G401 (cell line): ENCODE measurements around the gene BRD3OS. TPM values are rescaled to one million over a fixed set of nuclear protein-coding genes. Genes with fewer than 3 reads are reported as not detected.

Experiments
- DNase-seq: peaks from one replicate; pipeline ENCODE4 v3.0.0-alpha.2; 2015; ENCODE audit warnings: low spot score
- in situ Hi-C: cut with HindIII; loops from 2 replicates; pipeline ENCODE4 v1.10.0; 2016; ENCODE audit warnings: low sequenced_read_pairs, mixed read lengths
- total RNA-seq: library from RNA; depleted of rRNA; stranded (reverse); fragments of >200 nt; shearing (Covaris generic); gene quantifications from 2 replicates; pipeline ENCODE4 v1.2.3, GENCODE V29; 2014

Gene BRD3OS
- total RNA-seq, 1 experiment from 2014 or later, result 50.7 TPM

DNA sequence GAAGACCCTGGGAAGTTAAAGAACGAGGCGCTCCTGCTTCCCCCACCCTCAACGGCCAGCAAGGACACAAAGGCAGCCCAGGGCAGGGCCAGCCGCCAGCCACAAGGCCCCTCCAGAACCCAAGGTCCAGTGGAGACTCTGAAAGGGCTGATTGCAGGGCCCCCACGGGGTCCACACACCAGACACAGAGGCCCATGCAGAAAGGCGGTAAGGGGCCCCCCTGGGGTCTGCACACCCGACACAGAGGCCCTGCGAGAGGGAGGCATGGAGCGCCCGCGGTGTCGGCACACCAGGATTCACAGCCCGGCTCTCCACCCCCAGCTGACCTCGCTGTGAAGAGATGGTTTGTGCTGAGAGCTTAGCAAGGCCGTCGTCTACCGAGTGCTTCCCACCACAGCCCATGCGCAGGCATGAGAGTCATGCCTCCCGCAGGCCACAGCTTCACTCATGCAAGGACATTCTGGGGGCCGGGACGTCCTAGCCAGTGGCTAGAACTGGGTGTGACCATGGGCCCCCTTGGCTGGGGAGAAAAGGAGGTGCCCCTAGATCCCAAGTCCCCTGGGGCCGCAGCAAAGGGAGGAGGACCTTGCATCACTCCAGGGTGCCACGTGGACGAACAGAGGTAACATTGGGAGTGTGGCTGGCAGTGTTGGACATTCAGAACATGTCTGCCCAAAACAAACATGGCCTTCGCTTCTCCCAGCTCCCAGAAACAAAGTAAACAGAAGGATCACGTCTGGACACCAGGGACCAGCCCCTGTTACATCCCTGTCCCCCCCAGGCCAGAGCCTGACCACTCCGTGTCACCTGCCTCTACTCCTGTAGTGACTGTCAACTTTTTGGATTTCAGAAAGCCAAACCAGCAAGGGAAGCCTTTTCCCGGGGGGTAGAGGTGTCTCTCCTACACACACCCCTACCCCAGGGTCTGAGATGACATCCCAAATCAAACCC is 32.7 kb downstream of the BRD3OS start:
- DNase-seq, result no peak
- in situ Hi-C loops, result no loop called here

DNA sequence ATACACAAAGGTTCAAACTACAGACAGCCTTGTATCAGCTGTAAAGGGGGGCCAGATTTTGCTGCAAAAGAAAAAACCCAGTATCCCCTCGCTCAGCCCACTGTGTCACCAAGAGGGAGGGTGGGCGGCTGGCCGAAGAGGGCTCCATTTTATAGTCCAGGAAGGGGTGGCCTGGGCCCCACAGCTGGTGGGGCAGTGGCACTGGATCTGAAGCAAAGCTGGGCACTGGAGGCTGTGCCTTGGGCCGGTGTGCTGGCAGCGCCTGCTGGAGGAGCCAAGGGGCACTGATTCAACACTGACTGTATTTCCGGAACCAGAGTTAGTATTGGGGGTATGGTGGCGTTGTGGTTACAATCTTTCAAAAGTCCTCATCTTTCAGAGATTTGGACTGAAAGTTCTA is 33.4 kb downstream of the BRD3OS start:
- DNase-seq, result no peak
- in situ Hi-C loops, result no loop called here

- in situ Hi-C loops, result no loop called here
- no peak for DNase-seq
These were observed 33.9 kb downstream of the BRD3OS start for GRCh38 chr9:134059188-134059641.

DNA sequence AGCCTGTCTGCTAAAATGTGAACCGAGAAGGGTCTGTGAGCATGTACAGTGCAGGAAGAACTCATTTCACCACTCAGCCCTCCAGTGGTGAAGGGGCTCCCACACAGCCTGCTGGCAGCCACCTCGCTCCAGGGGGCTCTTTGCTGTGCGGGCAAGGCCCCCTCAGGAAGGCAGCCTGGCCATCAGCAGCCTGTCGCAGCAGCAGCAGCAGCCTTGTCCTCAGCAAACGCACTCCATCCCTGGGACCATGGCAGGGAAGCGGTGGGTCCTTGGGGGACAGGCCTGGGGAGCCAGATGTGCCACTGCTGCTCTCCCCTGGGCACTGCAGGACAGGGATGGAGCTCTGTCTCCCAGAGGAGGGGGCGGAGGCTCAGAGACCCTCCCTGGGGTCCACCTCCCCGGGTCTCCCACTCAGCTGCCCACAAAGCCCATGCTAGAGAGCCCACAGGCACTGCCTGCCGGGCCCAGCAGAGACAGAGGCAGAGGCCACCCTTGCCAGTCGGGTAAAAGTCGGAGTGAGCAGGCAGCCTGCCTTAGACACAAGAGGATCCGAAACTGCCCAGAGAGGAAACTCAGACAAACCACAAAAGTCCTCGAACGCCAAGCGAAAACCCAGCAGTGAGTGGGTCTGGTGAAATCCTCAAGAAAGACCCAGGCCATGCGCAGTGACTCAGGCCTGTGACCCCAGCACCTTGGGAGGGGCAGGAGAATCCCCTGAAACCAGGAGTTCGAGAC is 34.5 kb downstream of the BRD3OS start:
- in situ Hi-C loops, result no loop called here
- DNase-seq, result no peak

- in situ Hi-C loops, result no loop called here
- DNase-seq, result no peak
These were observed 35.3 kb downstream of the BRD3OS start for GRCh38 chr9:134060546-134060945.

GRCh38 chr9:134061019-134061687 is 35.9 kb downstream of the BRD3OS start:
- no peak for DNase-seq
- in situ Hi-C loops, result no loop called here

DNA sequence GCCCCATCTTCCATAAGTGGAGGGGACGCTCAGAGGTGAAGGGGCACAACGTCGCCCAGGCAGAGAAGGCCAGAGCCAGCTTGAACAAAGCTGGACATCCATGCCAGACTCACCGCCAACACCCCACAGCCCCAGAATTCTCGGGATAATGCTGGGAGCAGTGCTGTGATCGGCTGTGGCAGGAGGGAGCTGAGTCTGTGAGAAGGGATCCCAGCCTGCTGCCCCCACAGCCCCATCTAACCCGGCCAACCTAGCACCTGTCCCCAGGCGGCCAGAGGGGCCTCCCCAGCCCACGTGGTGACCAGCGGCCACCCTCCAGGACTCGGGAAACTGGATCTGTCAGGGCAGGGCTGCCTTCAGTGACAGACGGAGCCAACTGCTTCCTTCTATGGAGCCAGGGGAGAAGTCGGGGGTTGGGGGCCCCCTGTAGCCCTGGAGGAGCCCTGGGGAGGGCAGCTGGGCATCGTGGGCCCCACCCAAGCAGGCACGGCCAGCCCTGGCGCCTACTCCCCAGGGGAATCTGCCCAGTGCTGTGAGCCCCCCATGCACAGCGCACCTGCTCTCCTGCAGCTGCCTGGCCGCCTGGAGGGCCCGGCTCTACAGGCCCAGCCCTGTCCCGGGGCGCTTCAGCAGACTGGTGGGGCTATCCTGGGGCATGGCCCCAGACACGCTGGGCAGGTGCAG is 36.5 kb downstream of the BRD3OS start:
- in situ Hi-C loops, result no loop called here
- DNase-seq, result no peak

GRCh38 chr9:134062461-134063087 is 37.3 kb downstream of the BRD3OS start:
- in situ Hi-C loops, result no loop called here
- DNase-seq, result no peak

GRCh38 chr9:134063088-134063570 is 37.8 kb downstream of the BRD3OS start:
- DNase-seq, result no peak
- in situ Hi-C loops, result no loop called here

GRCh38 chr9:134063571-134064450 is 38.5 kb downstream of the BRD3OS start:
- no peak for DNase-seq
- in situ Hi-C loops, result no loop called here

GRCh38 chr9:134064711-134065110 is 39.4 kb downstream of the BRD3OS start:
- no peak for DNase-seq

GRCh38 chr9:134065612-134066419 is 40.5 kb downstream of the BRD3OS start:
- DNase-seq, result peak; percentile 6
- in situ Hi-C loops, result no loop called here

More at GRCh38 chr9:134064711-134065110, 39.4 kb downstream of the BRD3OS start:
- in situ Hi-C loops, result no loop called here

DNA sequence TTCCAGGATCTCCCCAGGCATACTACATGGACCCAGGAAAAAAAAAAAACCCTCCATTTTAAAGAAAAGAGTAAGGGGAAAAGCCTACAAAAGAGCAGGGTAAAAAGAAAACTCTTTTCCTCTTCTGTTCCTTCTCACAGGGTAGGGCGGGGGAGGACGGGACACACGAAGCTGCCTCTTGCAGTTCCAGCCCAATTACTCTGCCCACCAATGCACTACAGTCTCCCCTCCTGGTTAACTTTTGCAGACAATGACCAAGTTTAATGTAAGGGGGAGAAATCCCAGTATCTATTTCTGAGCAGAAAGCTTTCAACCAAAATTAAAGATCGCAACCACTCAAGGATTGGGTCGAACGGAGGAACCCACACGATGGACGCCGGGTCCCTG is 41.2 kb downstream of the BRD3OS start:
- in situ Hi-C loops, result no loop called here
- DNase-seq, result no peak

DNA sequence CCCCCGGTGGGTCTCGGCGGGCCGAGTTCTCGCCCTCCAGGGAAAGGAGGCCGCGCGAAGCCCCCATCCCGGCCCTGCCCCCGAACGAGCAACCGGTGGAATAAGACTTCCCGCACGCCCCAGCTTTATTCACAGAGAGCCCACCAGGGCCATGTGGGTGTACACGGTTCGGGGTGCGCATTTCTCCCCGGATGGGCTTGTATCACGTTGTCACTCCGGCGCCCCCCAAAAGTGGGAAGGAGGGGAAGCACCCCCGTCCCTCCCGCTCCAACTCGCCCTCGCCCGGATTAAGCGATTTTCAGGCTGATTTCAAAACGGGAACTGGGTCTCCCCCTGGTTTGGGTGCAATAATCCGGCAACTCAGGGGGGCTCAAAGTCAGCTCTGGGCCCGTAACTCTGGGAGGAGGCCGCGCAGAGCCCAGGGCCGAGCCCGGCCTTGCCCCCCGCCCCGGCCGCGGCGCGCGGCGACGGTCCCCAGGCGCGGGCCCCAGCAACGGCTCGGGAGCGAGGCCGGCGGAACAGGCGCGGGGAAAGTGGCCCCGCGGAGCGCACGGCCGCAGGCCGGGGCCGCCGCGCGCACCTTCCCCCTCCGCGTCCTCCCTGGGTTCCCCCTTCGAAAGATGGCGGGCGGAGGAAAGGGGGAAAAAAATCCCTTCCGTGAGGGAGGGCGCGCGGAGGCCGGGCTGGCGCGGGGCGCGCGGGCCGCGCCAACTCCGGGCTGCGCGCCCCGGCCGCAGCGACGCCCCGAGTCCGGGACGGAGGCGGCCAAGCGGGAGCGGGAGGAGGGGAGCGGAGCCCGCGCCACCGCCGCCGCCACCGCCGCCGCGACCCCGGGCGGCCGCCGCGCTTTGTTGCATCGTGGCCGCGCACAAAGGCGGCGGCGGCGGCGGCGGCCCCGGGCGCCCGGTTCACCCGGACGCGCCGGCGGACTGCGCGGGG is 41.9 kb downstream of the BRD3OS start:
- in situ Hi-C loops, result no loop called here
- DNase-seq, result peak; percentile 25

GRCh38 chr9:134067904-134068743 is 42.8 kb downstream of the BRD3OS start, which contains the start of gene BRD3:
TSS of gene BRD3 (minus strand) at chr9:134068026. CDS start at chr9:134053477, 14,549 bp downstream.
- in situ Hi-C loops, result no loop called here
- peak; percentile 83 for DNase-seq
